GM19035 (cell line): ENCODE measurements around the gene TAL1.

Experiments used
- ATAC-seq: cut with Tn5 transposase; IDR thresholded peaks from one replicate; pipeline ENCODE4 v1.9.1; 2021; ENCODE audit not compliant: unreplicated experiment

Gene TAL1

DNA sequence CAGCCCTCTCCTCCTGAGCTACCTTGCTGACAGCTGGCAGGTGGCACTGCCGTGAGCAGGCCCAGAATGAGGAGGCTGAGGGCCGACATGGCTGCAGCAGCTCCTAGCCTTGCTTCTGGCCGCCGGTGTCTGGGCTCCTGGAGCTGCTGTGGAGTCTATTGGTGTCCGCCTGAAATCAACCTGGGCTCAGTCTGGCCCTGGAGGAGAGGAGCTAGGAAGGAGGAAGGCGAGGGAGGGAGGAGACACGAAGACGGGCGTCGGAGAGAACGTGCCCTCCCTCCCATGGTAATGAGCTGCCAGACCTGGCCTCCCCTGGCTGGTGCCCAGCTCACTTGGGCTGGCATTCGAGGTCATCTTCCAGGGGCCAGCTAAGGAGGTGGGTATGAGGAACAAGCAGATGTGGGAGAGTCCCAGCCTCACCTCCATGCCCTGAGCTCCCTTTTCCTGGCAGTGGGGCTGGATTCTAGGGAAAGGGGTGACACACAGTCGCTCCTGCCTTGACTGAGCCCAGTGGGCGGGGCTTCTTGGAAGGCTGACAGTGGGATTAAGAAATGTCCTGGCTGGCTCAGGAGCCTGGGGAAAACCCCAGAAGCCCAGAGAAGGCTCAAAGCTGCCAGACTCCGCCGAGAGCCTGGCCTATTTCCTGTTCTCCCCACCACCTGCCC lies 42.0 kb downstream of the TAL1 start, which contains the start of gene PDZK1IP1:
Gene PDZK1IP1 (minus strand): TSS at position 193 of the 665 bp plus-strand sequence. CDS start 104 bp downstream, at position 89.
- ATAC-seq: no peak

DNA sequence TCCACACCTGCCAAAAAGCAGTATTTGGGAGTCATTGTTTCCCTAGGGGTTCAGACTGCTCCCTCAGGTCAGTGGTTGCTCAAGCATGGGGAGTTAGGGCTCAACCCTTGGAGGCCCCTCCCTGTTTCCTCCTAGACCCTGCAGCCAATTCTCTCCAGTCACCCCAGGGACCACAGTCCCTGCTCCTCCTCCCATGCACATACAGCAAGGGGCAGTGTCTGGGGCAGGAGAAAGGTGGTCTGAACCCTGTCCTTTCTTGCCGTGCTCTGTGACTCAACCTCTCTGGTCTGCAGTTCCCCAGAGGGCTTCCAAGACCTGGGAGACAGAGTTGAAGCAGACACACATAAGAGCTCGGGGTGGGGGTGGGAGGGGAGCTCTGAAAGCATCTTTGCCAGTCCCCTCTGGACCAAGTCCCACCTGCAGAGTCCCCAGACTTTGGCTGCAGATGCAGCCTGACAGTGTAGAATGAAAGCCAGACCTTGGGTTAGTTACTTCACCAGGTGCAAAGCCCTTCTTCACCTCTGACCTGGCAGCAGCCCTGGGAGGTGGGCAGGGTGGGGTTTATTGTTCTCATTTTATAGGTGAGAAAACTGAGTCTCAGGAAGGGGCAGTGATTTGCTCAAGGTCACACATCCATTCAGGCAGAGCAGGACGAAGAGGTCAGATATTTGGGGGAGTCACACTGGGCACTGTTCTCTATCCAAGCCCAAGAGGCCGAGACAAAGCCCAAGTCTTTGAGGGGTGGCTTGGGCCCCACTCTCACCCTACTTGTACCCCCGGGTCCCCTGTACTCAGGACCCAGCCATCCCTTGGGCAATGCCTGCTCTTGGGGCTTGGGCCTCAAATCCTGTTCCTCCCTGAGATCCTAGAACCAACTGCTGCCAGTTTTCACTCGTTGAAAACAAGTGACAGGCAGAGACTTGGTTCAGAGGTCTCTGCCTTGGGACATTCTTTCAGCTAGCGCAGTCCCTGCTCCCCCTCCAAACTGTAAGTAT lies 42.9 kb downstream of the TAL1 start:
- no peak for ATAC-seq

DNA sequence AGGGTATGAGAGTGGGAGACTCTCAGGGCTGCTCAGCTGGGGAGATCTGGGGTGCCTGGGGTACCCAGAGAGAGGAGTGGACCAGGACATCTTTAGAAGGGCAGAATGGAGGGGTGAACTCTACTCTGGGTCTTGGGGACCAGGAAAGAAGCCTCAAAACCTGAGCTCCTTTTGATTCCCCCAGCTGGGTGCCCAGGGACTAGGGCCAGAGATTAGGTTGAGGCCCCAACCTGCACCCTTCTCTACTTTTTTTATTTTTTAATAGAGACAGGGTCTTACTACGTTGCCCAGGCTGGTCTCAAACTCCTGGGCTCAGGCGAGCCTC lies 44.1 kb downstream of the TAL1 start:
- ATAC-seq: no peak

DNA sequence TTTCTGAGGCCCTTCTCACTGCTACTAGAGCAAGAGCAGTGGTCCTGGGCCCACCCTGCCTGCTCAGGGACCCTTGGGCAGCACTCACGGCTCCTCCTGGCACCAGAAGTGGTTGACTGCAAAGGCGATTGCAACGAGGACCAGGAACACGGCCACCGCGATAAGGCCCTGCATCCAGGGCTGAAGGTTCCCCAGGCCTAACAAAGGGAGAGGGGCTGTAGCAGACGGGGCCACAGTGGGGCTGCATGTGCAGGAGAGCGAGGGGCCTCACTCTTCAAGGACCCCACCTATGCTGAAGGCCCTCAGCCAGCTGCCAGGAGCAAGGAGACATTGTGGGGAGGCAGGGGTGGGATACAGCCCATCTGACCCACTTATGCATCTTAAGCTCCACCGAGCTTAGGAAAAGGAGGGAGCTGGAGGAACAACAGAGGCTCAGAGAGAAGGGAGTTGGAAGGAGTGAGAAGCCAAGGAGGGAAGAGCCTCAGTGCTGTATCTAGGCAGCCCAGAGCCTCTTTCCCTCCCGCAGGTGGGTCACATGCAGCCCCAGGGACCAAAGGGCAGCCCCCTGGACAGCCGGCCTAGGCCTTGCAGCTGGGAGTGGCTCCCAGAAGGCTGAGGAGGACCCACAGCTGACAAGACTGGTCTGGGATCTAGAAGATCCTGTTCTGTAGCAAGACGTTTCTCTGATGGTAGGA lies 44.6 kb downstream of the TAL1 start:
- no peak for ATAC-seq

DNA sequence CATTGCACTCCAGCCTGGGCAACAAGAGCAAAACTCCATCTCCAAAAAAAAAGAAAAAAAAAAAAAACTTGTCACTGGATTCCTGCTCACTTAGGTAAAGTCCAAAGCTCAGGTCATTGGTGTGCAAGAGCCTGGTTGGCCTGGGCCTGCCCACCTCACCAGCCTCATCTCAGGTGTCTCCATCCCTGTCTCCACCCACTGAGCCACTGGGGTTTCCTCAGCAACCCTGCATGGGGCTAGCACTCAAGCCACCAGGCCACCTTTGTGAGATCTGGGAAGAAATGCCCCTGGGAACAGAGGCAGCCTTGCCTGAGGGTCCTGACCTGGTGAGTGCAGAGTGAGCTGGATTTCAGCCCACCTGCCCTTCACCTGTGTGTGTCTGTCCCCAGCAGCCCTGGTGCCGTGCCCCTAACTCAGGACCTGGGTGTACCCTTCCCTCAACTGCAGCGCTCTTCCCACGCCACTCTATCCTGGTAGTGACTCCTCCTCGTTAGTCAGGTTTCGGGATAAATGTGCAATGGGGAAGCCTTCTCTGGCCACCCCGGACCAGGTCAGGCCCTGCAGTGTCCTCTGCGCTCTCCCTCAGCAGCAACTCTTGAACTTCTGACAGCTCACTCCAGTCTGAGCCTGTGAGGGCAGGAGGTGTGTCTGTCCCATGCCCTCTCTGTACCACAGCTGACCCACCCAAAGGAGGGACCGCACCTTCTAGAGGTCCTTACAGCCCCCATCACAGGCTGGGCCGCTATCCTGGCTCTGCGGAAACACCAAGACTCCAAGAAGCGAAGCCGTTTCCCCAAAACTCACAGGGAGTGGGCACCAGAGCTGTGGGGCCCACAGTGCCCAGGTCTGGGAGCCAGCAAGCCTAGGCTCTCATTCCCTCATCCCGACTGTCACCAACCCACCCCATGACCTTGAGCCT lies 45.5 kb downstream of the TAL1 start:
- ATAC-seq: no peak

DNA sequence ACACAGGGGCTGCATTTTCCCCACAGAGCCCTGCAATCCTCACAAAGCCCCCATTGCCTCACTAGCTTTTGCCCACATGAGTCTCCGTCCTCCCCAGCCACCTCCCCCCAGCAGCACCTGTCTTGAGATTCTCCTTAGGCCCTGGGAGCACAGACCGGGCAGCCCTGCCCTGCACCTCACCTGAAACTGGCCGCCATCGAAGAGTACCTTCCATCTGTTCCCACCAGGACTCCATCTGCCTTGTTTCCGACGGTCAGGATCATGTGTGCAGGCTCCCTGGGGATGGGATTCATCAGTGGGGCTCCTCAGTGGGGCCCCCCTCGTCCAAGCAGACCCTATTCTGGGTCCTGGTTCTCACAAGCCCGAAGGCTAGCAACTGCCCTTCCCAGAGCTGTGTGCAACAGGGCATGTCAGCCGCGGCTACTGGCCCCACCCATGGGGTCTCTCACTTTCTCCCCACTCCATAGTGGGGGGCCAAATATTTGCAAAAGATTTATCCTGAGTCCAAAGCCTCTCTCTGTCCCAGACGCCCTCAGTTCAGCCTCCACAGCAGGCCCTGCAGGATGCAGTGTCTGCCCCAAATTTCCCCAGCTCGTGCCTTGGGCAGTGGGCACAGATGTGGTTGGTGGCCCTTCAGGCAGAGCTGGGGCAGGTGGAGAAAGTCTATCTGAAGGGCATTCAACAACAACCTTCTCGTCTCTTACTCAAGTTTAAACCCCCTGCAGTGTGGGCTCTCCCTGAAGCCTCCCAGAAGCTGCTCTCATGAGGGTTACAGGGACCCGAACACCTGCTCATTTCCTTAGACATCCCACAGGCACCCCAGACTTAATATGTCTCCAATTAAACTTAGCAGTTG lies 47.0 kb downstream of the TAL1 start:
- no peak for ATAC-seq

DNA sequence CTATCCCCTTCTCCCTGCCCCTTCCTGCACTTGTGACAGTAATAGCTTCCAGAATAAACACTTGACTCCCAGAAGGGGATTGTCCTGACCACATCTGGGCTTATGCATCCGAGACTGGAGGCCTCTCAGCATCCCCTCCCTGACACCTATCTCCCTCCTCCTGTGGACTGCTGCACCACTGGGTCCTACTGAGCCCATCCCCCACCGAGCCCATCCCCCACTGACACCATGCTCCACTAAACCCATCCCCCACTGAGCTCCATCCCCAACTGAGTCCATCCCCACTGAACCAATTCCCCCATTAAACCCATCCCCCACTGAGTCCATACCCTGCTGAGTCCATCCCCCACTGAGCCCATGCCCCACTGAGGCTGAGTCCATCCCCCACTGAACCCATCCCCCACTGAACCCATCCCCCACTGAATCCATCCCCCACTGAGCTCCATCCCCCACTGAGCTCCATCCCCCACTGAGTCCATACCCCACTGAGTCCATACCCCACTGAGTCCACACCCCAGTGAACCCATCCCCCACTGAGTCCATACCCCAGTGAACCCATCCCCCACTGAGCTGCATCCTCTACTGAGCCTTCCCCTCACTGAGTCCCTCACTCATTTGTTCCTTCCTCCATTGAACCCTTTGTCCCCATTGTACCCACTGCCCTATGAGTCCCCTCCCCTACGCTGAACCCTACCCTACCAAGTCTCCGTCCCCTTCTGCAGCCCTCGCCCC lies 47.8 kb downstream of the TAL1 start:
- no peak for ATAC-seq

DNA sequence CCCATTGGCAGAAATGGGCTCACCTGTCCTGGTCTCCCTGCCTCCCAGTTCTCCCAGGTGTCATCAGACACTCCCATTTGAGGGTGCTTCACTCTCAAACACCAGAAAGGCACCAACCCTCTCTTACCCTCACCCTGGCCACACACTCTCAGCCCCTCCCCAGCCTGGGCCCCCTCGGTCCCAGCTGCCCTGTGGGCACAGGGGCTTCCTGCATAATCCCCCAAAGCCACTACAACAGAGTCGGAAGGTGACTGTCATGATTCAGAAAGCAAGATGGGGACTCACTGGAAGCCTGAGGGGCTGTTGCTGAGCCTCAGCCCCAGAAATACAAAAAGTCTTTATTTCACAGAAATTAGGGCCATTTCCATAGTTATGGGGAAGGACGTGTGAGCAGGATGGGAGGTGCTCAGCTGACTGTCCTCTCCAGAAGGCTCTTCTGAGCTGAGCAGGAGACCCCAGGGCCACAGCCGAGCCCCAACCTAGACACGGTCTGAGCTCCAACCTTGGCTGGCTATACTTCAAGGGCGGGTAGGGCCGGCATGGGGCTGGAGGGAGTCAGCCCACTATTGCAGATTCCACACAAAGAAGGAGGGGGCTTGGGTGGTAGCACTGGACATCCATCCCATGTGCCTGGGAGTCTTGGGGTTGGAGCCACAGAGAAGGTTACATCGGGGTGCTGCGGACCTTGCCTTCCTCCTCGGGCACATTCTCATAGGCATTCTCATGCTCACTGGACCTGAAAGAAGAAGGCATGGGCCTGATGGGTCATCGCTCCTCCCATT lies 48.5 kb downstream of the TAL1 start:
- no peak for ATAC-seq

DNA sequence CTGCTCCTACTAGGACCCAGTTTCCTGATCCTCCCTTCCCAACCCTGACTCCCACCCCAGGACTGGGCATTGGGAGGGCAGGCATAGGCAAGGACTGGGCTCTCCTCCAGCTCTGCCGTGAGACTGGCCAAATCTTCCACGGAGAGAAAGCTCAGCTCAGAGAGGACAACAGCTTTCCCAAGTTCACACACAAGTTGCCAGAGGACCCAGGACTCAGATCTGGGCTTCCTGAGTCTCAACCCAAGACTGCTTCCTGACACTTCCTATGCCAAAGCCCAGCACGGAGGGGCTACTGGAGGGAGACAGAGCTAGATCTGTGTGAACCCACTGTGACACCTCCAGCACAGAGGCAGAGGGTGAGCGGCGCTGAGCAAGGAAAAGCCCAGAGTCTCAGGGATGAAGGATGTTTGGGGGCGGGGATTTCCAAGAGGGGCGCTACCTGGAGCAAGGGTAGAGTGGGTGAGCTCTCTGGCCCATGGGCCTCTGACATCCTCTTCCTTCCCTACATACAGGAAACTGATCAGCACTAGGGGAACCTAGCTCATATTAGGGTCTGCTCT lies 49.3 kb downstream of the TAL1 start:
- no peak for ATAC-seq

DNA sequence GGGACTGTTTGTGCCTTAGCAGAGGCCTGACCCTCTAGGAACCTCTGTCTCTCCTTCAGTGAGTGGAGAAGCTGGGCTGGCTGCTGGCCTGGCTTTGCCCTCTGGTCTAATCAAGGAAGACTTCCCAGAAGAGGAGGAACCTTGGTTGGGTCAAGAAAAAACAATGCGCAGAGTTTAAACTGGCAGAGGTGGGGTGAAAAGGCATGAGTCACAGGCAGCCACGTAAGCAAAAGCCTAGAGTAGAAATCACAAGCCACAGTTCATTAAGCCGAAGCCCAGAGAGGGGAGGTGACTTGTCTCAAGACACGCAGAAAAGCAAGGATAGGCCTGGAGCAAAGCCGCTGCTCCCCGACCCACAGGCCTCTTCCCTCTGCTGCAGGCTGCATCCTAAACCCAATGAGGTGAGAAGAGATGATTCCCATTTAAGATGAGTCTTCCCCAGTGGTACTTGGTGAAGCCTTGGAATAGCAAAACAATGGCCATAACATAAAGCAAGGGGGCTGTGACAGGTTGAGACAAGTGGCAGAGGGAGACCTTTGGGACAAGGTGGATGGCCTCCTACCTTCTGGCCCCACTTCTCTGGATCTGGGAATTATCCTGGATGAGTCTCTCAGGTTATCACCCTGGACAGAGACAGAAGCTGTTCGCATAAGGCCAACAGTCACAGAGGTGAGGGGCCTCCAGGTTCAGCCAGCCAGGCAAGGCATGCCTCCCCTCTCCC lies 49.9 kb downstream of the TAL1 start:
- ATAC-seq: no peak

DNA sequence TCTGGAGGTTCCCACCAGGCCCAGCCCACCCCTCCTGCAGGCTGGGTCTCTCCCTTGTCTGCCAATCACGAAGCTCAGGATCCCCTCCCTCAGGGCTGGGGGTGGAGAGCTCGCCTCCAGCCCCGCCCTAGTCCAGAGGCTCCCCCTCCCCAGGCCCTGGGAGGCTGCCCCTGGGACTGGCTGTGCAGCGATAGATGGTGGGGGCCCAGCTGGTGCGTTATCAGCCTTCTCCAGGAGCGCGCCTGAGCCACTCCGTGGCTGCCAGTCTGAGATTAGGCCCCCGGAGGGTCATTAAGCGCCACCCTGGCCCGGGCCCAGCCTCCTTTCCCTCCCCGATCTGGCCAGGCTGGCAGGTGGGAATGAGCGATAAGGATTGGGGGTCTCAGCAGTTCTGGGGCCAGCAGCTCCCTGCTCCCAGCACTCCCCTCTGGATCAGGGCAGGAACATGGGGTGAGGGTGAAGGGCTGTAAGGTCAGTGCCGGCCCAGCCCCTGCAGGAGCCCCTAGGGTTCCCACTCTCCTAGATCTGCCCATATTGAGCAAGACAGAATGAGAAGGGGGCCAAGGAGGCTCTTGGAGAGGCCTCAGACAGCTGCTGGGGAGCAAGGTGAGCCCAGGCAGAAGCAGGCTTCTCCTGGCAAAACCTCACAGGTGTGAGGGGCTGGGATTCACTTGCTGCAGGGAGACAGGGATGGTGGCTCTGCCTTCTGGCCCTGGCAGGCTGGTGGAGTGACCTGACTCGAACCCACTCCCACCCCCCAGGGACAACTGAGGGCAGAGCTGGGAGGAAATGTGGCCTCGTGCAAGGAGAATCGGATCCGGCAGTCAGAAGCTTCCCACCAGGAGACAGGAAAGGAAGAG lies 50.7 kb downstream of the TAL1 start:
- ATAC-seq: no peak

DNA sequence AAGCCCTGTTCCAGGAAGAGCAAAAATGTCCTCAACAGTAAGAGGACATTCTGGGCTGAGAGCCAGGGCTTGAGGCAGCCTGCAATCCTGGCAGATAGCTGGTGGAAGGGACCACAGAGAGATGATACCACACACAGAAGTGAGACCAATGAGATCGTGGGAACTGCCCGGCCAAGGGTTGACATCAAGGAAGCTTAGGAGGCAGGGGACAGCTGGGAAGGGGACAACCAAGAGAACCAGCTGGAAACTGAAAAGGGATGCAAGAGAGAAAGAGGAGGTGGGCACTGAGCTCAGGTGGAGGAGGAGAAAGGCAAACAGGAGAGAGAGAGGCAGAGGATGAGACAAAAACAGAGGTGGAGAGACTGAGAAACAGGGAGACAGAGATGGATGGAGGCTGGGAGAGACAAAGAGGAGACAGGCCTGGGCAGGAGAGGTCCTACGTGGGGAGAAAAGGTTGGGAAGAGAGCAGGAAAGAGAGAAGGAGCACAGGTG lies 51.4 kb downstream of the TAL1 start:
- no peak for ATAC-seq

DNA sequence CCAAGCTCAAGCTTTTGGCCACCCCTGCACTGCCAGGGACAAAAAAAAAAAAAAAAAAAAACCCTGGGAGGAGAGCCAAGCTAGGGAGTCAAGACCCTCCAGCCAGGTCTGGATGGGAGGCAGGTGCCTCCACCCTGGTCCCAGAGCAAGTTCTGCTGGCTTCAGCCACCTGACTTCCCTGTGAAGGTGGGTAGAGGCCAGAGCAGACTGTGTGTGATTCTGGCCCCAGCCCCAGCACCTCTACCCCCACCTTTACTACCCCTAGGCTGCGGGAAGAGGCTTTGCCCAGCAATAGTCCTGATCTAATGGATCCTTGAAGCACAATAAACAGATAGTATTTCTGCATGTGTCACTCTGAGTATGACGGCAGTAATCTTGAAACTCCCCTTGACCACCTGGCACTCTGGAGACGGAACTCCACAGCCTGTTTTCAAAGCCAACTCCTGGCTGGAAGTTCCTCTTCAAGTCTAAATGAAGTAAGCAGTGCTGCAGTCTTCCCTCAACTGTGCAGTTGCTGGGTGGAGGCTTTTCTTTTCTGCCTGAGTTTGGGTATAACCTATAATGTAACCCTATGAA lies 51.9 kb downstream of the TAL1 start:
- no peak for ATAC-seq

DNA sequence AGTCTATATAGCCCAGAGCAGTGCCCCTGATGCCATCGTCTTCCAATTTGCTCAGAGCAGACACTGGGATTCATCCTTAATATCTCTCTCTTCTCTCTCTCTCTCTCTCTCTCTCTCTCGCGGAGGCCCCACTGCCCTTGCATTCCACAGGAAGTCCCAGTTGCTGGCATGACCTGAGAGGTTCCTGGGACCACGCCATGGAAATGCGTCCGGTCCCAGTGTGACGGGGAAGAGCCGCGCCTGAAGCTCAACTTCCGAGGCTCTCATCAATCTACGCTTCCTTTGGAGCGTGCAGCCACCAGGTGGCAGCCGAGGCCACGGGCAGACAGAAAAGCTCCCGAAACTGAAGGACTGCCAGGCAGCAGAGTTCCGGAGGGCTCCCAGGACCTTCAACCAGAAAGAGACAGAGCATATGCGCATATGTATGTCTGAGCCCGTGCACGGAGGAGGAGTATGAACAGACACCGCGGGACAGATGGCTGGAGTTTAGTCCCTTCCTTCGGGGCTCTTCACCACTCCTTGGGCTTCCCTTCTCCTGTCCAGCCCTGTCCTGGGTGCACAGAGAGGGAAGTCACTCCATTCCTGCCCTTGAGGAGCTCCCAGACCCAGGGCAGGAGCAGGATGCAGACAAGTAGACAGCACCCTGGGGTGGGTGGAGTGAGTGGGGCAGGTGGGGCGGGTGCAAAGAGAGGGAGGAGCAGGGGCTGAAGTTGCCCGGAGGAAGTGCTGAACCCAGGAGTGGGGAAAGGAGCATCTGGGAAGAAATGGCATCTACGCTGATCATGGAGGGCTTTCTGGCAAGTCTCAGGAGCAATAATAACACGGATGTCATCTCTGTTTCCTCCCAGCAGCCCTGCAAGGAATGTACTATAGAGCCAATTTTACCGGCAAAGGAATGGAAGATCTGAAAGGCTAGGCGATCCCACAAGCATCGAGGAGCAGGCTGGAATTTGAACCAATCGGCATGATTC lies 52.7 kb downstream of the TAL1 start:
- ATAC-seq: peak; percentile 91

DNA sequence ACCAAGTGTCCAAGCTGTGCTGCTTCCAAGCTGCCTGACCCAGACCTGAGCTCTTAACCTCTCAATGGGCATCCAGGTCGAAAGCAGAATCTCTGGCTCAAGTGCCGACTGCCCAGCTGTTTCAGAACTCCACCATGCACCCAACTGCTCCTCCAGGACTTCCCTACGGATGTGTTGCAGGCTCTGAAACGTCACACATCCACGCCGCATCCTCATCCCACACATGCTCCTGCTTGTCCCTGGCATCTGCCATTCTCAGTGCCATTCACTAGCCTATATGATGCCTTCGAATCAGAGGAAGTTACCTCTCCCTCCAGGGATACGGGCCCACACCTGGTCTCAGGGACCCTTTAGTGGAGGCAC lies 53.4 kb downstream of the TAL1 start:
- no peak for ATAC-seq
